Natural killer cell treated with Interleukin-12 subunit alpha and Interleukin-12 subunit beta and Interleukin-15 and Interleukin-18, amount 100 ng/mL, for 72 hours (primary cell): ENCODE data around the gene PRDX3. TPM values are rescaled to one million over a fixed set of nuclear protein-coding genes. Genes with fewer than 3 reads are reported as not detected.
A peak's percentile ranks its signal among the peaks of the same experiment; 100 is the strongest.
"Not testable (repeated sequence)": the region's sequence is repeated elsewhere in the genome, so short reads cannot be mapped to it uniquely, and the experiment has no call there.

ENCODE experiments used
- ATAC-seq, 2 donors: fragments of 150-1000 bp; cut with Tn5 transposase in 1 of 2; sonication (Bioruptor Pico), chemical (Tn5 transposase) in 1 of 2; 2 replicates each; pipeline ENCODE4 v1.10.0; 2021
- DNase-seq: peaks from one replicate; pipeline ENCODE4 v3.0.0; 2022; ENCODE audit warnings: low spot score
- H3K27ac Mint-ChIP-seq, 2 donors: 1 replicate in 1 of 2; 2 replicates in 1 of 2; pipeline ENCODE4 v1.8.0; 2022; ENCODE audit warnings: mixed read lengths in 2 of 2, mild to moderate bottlenecking in 1 of 2, moderate library complexity in 1 of 2
- H3K27me3 Mint-ChIP-seq, 2 donors: 1 replicate in 1 of 2; 2 replicates in 1 of 2; pipeline ENCODE4 v1.8.0; 2022; ENCODE audit warnings: mixed read lengths in 2 of 2
- H3K36me3 Mint-ChIP-seq: one replicate; pipeline ENCODE4 v1.8.0; 2022; ENCODE audit warnings: mixed read lengths
- H3K4me1 Mint-ChIP-seq, 2 donors: 1 replicate in 1 of 2; 2 replicates in 1 of 2; pipeline ENCODE4 v1.8.0; 2022; ENCODE audit warnings: low read depth in 2 of 2, mixed read lengths in 2 of 2, mild to moderate bottlenecking in 1 of 2
- H3K4me3 Mint-ChIP-seq: one replicate; pipeline ENCODE4 v1.8.0; 2022; ENCODE audit warnings: mixed read lengths
- H3K9me3 Mint-ChIP-seq: 2 replicates; pipeline ENCODE4 v1.8.0; 2022; ENCODE audit warnings: mixed read lengths
- total RNA-seq, 2 donors: library from RNA; stranded (reverse); gene quantifications; one replicate each; pipeline ENCODE4 v1.2.3, GENCODE V29; 2022

PRDX3 gene
- total RNA-seq, 2 donors from 2014 or later = 137 to 144 TPM

GRCh38 chr10:119165171-119166117 is 13.2 kb downstream of the PRDX3 start, which contains the start of gene SFXN4:
Gene SFXN4 (minus strand): TSS chr10:119165714. CDS start chr10:119165647, 67 bp downstream.
- peaks cover 15% of the 10 kb centered on the region for H3K36me3 Mint-ChIP-seq
- H3K4me3 Mint-ChIP-seq = peak within 1 kb of the TSS; percentile 89
- H3K27ac Mint-ChIP-seq = peak within 1 kb of the TSS; percentile 80 to 82
- DNase-seq = peak; percentile 87
- H3K9me3 Mint-ChIP-seq = no peaks in the 10 kb centered on the region
- H3K4me1 Mint-ChIP-seq = peaks cover 25 to 26% of the 10 kb centered on the region in 2 donors
- ATAC-seq = peak; percentile 97
- H3K27me3 Mint-ChIP-seq = no peaks in the 10 kb centered on the region

DNA sequence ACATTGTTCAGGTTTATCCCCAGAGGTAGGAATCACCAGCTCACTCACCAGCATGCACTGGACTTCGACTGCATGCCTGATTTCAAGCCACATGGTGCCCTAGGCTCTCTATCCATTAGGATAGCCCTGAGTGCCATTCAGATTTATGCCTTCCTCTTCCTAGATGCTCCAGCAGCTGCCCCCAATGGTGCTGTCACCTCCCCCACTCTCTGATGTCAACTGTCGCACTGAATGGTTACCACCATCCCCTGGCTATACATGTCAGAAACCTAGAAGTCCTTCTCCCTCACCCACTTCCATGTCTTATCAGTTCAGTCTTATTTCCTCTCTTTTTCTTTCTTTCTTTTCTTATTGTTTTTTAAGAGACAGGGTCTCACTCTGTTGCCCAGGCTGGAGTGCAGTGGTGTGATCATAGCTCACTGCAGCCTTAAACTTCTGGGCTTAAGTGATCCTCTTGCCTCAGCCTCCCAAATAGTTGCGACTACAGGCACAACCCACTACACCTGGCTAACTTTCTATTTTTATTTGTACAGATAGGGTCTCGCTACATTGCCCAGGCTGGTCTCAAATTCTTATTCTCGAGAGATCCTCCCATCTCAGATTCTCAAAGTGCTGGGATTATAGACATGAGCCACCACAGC is 16.0 kb downstream of the PRDX3 start:
- H3K4me1 Mint-ChIP-seq = peaks cover 25 to 26% of the 10 kb centered on the region in 2 donors
- DNase-seq (no peak), ATAC-seq (no peak)
- H3K9me3 Mint-ChIP-seq = no peaks in the 10 kb centered on the region
- no peak overlapping the region for H3K4me3 Mint-ChIP-seq
- H3K27me3 Mint-ChIP-seq = no peaks in the 10 kb centered on the region
- peak overlapping the region in 1 of 2 donors; percentile 17 for H3K27ac Mint-ChIP-seq
- H3K36me3 Mint-ChIP-seq = peaks cover 9% of the 10 kb centered on the region

- Mint-ChIP-seq H3K27ac (peak overlapping the region in 1 of 2 donors; percentile 28), H3K4me3 (no peak overlapping the region), H3K36me3 (peaks cover 5% of the 10 kb centered on the region), H3K27me3 (no peaks in the 10 kb centered on the region), H3K4me1 (peaks cover 19 to 21% of the 10 kb centered on the region in 2 donors), H3K9me3 (no peaks in the 10 kb centered on the region)
- DNase-seq = no peak
- no peak for ATAC-seq
Measured at GRCh38 chr10:119161680-119162451, 16.7 kb downstream of the PRDX3 start.

DNA sequence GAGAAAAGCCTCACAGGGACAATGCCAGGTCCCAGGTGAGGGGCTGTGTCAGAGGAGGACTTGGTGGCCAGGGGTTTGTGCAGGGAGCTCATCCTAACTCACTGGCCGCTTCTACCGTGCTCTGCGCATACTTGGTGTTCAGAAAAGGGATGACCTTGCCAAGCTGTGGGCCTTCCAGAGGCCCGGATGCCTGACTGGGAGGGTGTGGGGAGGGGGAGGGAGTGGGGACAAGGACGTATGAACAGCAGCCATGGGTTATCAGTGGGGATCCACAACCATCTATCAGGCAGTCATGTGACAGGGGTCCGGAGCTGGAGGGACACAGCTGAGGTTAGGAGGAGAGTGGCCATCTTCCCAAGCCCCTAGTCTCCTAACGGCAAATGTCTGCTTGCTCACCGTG is 19.3 kb downstream of the PRDX3 start:
- H3K27ac Mint-ChIP-seq = no peak overlapping the region
- peaks cover 18% of the 10 kb centered on the region for H3K36me3 Mint-ChIP-seq
- H3K4me3 Mint-ChIP-seq = no peak overlapping the region
- no peak for ATAC-seq
- DNase-seq = no peak
- no peaks in the 10 kb centered on the region for H3K27me3 Mint-ChIP-seq
- no peaks in the 10 kb centered on the region for H3K9me3 Mint-ChIP-seq
- H3K4me1 Mint-ChIP-seq = peaks cover 7 to 10% of the 10 kb centered on the region in 2 donors

GRCh38 chr10:119153661-119154060 is 25.0 kb downstream of the PRDX3 start:
- no peak for DNase-seq
- no peaks in the 10 kb centered on the region for H3K9me3 Mint-ChIP-seq
- no peak for ATAC-seq
- peaks cover 28% of the 10 kb centered on the region for H3K36me3 Mint-ChIP-seq
- H3K4me3 Mint-ChIP-seq = no peak overlapping the region
- H3K27ac Mint-ChIP-seq = no peak overlapping the region
- H3K4me1 Mint-ChIP-seq = peaks cover 0 to 3% of the 10 kb centered on the region in 2 donors
- no peaks in the 10 kb centered on the region for H3K27me3 Mint-ChIP-seq

DNA sequence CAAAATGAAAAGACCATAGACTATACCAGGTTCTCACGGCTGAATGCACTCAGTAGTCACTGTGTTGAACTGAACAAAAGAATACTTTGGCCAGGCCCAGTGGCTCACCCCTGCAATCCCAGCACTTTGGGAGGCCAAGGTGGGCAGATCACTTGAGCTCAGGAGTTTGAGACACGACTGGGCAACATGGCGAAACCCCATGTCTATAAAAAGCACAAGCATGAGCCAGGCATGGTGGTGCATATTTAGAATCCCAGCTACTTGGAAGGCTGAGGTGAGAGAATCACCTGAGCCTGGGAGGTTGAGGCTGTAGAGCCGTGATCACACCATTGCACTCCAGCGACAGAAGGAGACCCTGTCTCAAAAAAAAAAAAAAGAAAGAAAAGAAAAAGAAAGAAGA is 25.6 kb downstream of the PRDX3 start:
- no peak overlapping the region for H3K4me3 Mint-ChIP-seq
- peaks cover 0 to 3% of the 10 kb centered on the region in 2 donors for H3K4me1 Mint-ChIP-seq
- peaks cover 28% of the 10 kb centered on the region for H3K36me3 Mint-ChIP-seq
- H3K9me3 Mint-ChIP-seq = no peaks in the 10 kb centered on the region
- no peaks in the 10 kb centered on the region for H3K27me3 Mint-ChIP-seq
- ATAC-seq (no peak), DNase-seq (no peak)
- H3K27ac Mint-ChIP-seq = no peak overlapping the region

DNA sequence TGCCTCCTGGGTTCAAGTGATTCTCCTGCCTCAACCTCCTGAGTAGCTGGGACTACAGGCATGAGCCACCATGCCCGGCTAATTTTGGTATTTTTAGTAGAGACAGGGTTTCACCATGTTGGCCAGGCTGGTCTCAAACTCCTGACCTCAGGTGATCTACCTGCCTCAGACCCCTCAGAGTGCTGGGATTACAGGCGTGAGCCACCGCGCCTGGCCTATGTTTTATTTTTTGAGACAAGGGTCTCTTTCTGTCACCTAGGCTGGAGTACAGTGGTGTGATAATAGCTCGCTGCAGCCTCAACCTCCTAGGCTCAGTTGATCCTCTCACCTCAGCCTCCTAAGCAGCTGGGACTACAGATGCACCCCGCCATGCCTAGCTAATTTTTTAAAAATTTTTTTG is 27.0 kb downstream of the PRDX3 start:
- not testable (repeated sequence) for H3K27me3 Mint-ChIP-seq, DNase-seq, H3K9me3 Mint-ChIP-seq, H3K4me3 Mint-ChIP-seq, H3K4me1 Mint-ChIP-seq, ATAC-seq, H3K27ac Mint-ChIP-seq
- peaks cover 21% of the 10 kb centered on the region for H3K36me3 Mint-ChIP-seq

DNA sequence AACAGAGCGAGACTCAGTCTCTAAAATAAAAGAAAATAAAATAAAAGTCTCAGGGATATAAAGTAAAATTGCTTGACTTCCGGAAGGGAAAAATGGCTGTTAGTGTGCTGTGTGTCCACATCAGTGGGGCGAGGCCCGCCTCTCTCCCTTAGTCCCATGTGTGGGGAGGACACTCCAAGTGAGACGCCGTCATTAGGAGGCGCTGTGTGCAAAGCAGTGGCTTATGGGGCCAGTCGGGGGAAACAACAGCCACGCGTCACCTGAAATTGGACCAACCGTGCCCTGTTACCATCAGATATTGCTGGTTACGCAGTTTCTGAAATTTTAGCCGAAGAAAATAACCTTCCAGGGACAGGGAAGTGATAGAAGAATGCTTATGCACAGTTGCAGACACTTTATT is 28.9 kb downstream of the PRDX3 start:
- no peaks in the 10 kb centered on the region for H3K27me3 Mint-ChIP-seq
- H3K36me3 Mint-ChIP-seq = peaks cover 10% of the 10 kb centered on the region
- peaks cover 0 to 3% of the 10 kb centered on the region in 2 donors for H3K4me1 Mint-ChIP-seq
- no peaks in the 10 kb centered on the region for H3K9me3 Mint-ChIP-seq
- DNase-seq (no peak), ATAC-seq (no peak)
- no peak overlapping the region for H3K4me3 Mint-ChIP-seq
- no peak overlapping the region for H3K27ac Mint-ChIP-seq

DNA sequence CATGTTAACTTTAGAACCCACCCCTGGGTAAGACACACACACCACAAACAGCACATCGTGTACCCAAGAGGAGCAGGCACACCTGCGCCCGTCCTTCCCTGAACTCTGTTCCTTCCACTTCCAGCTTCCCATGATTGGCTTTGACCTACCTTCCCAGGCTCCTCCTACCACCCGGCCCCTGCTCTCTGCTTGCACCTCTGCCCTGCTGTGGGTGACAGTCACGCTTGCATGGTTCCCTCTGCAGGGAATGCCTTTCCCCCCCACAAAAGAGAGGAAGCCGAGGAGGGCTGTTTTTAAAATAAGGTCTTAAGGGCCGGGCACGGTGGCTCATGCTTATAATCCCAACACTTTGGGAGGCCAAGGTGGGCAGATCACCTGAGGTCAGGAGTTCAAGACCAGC is 29.5 kb downstream of the PRDX3 start:
- Mint-ChIP-seq H3K36me3 (peaks cover 10% of the 10 kb centered on the region), H3K4me1 (peaks cover 0 to 3% of the 10 kb centered on the region in 2 donors)
- DNase-seq = no peak

DNA sequence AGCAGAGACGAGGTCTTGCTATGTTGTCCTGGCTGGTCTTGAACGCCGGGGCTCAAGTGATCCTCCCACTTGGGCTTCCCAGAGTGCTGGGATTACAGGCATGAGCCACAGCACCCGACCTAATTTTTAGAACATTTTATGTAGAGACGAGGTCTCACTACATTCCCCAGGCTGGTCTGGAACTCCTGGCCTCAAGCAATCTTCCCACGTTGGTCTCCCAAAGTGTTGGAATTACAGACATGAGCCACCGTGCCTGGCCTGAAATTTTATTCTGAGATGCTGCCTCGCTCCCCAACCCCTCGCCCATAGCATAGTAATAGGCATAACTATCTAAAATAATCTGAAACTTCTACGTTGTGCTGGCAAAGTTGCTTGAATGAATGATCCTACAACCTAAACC is 35.0 kb downstream of the PRDX3 start:
- no peak overlapping the region for H3K27ac Mint-ChIP-seq
- no peak for DNase-seq
- H3K36me3 Mint-ChIP-seq = peaks cover under 1% of the 10 kb centered on the region
- no peak overlapping the region for H3K4me3 Mint-ChIP-seq
- no peak for ATAC-seq
- H3K27me3 Mint-ChIP-seq = no peaks in the 10 kb centered on the region
- no peaks in the 10 kb centered on the region for H3K9me3 Mint-ChIP-seq
- peaks cover 10 to 12% of the 10 kb centered on the region in 2 donors for H3K4me1 Mint-ChIP-seq

More for the DNA sequence above, 29.5 kb downstream of the PRDX3 start:
- Mint-ChIP-seq H3K27me3 (no peaks in the 10 kb centered on the region), H3K9me3 (no peaks in the 10 kb centered on the region), H3K27ac (peak overlapping the region in 1 of 2 donors; percentile 13), H3K4me3 (no peak overlapping the region)
- ATAC-seq = no peak

GRCh38 chr10:119140603-119141245 is 37.9 kb downstream of the PRDX3 start:
- DNase-seq (no peak), ATAC-seq (no peak)
- no peaks in the 10 kb centered on the region for H3K9me3 Mint-ChIP-seq
- no peaks in the 10 kb centered on the region for H3K27me3 Mint-ChIP-seq
- H3K36me3 Mint-ChIP-seq = peaks cover 6% of the 10 kb centered on the region
- H3K4me1 Mint-ChIP-seq = peaks cover 15 to 16% of the 10 kb centered on the region in 2 donors
- peak overlapping the region in 1 of 2 donors; percentile 93 for H3K27ac Mint-ChIP-seq
- H3K4me3 Mint-ChIP-seq = no peak overlapping the region

DNA sequence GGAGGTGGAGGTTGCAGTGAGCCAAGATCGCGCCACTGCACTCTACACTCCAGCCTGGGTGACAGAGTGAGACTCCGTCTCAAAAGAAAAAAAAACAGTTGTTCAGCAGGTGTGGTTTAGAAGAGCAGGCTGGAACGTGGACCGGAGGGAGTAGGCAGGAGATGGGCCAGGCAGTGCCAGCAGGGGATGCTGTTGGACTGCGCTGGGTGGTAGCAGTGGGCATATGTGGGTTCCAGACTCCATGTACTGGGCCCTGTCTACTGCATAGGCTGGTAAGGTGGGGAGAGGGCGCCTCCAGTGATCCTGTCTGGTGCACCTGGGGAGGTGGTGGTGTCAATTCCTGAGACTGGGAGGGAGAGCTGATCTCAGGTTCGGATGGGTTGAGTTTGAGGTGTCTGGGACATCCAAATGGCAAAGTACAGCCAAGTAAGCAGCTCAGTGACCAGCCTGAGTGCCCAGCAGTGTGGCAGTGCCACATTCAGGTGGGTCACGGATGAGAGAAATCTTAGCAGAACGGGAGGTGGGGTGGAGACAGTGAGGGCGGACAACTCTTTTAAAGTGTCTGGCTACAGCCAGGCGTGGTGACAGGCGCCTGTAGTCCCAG is 39.0 kb downstream of the PRDX3 start:
- Mint-ChIP-seq H3K36me3 (peaks cover 6% of the 10 kb centered on the region), H3K4me3 (peak overlapping the region; percentile 63), H3K27me3 (no peaks in the 10 kb centered on the region), H3K4me1 (peaks cover 21 to 22% of the 10 kb centered on the region in 2 donors), H3K27ac (peak overlapping the region; percentile 73 to 93), H3K9me3 (no peaks in the 10 kb centered on the region)
- peak; percentile 71 to 74 for ATAC-seq
- peak; percentile 67 for DNase-seq
